Measurements from ENCODE around the gene TXNDC12. TPM values are rescaled to one million over a fixed set of nuclear protein-coding genes. Genes with fewer than 3 reads are reported as not detected.

Gene TXNDC12
- total RNA-seq, 1 donor from 2014 or later: 35.5 TPM

DNA sequence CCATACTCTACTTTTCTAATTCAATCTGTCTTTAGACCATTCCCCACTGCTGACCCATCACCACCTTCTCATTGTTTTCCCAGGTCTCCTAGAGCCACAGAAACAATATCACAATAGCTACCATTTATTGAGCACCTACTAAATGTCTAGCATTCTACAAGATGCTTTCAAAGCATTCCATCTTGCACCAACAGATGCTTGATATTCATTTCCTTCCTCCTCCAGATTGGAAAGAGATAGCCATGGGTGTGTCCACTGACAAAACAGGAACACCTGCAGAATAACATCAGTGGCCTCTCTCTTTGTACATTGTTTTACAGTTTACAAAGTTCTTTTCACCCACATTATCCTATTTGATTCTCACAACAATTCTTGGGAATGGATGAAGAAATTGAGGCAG lies 66.7 kb downstream of the TXNDC12 start:
- no peak for DNase-seq (ENCODE audit: low read depth)
- FAIRE-seq: no peak

DNA sequence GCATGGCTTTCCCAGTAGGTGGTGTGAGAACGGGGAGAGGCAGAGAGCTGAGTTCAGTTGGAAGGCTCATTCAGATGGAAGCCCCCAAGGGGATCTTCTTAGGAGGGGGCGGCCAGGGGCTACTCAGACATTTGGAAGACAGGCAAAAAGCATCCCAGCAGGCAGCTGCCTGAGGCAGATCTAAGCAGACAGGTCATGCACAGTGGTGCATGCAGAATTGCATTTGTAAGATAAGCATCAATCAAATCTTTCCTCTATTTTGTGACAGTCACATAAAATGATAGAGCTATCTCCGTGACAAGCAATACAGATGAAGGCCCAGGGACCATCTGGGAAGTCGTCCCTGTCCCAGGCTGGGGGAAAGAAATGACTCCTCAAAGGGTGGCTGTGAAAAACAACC lies 68.3 kb downstream of the TXNDC12 start:
- TF ChIP-seq, protein P1, sequence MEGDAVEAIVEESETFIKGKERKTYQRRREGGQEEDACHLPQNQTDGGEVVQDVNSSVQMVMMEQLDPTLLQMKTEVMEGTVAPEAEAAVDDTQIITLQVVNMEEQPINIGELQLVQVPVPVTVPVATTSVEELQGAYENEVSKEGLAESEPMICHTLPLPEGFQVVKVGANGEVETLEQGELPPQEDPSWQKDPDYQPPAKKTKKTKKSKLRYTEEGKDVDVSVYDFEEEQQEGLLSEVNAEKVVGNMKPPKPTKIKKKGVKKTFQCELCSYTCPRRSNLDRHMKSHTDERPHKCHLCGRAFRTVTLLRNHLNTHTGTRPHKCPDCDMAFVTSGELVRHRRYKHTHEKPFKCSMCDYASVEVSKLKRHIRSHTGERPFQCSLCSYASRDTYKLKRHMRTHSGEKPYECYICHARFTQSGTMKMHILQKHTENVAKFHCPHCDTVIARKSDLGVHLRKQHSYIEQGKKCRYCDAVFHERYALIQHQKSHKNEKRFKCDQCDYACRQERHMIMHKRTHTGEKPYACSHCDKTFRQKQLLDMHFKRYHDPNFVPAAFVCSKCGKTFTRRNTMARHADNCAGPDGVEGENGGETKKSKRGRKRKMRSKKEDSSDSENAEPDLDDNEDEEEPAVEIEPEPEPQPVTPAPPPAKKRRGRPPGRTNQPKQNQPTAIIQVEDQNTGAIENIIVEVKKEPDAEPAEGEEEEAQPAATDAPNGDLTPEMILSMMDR (IDR thresholded peaks at IDR 0.05; ENCODE audit: insufficient read depth, low read length, severe bottlenecking): no peak
- H3K27me3 ChIP-seq (ENCODE audit: control insufficient read depth, insufficient read depth, low read length): no peaks in the 10 kb centered on the region
- H3K36me3 ChIP-seq (ENCODE audit: control insufficient read depth, insufficient read depth, low read length): no peaks in the 10 kb centered on the region
- no peak for FAIRE-seq
- DNase-seq (ENCODE audit: low read depth): no peak
- H3K4me3 ChIP-seq (ENCODE audit: low read depth, low read length): no peak overlapping the region

More for the DNA sequence above, 66.7 kb downstream of the TXNDC12 start:
- Histone ChIP-seq H3K36me3 (ENCODE audit: control insufficient read depth, insufficient read depth, low read length) (no peaks in the 10 kb centered on the region), H3K27me3 (ENCODE audit: control insufficient read depth, insufficient read depth, low read length) (no peaks in the 10 kb centered on the region), H3K4me3 (ENCODE audit: low read depth, low read length) (no peak overlapping the region)
- TF ChIP-seq, protein P1 (IDR thresholded peaks at IDR 0.05; ENCODE audit: insufficient read depth, low read length, severe bottlenecking): no peak

DNA sequence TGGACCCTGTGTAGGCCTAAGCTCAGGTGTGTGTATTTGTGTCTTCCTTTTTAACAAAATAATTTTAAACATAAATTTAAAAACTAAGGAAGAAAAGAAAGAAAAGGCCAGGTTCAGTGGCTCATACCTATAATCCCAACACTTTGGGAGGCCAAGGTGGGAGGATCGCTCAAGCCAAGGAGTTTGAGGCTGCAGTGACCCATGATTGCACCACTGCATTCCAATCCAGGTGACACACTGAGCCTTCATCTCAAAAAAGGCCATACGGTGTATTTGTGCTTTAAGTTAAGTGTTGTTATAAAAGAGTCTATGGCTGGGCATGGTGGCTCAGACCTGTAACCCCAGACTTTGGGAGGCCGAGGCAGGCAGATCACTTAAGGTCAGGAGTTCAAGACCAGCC lies 72.8 kb downstream of the TXNDC12 start:
- FAIRE-seq (no peak), DNase-seq (ENCODE audit: low read depth) (no peak)
- Histone ChIP-seq H3K27me3 (ENCODE audit: control insufficient read depth, insufficient read depth, low read length) (no peaks in the 10 kb centered on the region), H3K4me3 (ENCODE audit: low read depth, low read length) (no peak overlapping the region), H3K36me3 (ENCODE audit: control insufficient read depth, insufficient read depth, low read length) (no peaks in the 10 kb centered on the region)
- TF ChIP-seq, protein P1 (IDR thresholded peaks at IDR 0.05; ENCODE audit: insufficient read depth, low read length, severe bottlenecking): no peak

DNA sequence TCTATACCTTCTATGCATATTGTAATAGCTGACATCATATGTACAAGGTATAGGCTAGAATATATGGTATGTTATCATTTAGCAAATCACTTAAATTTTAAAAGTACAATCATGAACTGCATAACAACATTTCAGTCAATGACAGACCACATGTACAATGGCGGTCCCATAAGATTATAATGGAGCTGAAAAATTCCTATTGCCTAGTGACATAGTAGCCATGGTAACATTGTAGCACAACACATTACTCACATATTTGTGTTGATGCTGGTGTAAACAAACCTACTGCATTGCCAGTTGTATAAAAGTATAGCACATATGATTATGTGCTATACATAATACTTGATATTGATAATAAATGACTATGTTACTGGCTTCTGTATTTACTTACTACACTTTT lies 73.4 kb downstream of the TXNDC12 start:
- FAIRE-seq (no peak), DNase-seq (ENCODE audit: low read depth) (no peak)
- TF ChIP-seq, protein P1 (IDR thresholded peaks at IDR 0.05; ENCODE audit: insufficient read depth, low read length, severe bottlenecking): no peak
- Histone ChIP-seq H3K4me3 (ENCODE audit: low read depth, low read length) (no peak overlapping the region), H3K36me3 (ENCODE audit: control insufficient read depth, insufficient read depth, low read length) (no peaks in the 10 kb centered on the region), H3K27me3 (ENCODE audit: control insufficient read depth, insufficient read depth, low read length) (no peaks in the 10 kb centered on the region)

DNA sequence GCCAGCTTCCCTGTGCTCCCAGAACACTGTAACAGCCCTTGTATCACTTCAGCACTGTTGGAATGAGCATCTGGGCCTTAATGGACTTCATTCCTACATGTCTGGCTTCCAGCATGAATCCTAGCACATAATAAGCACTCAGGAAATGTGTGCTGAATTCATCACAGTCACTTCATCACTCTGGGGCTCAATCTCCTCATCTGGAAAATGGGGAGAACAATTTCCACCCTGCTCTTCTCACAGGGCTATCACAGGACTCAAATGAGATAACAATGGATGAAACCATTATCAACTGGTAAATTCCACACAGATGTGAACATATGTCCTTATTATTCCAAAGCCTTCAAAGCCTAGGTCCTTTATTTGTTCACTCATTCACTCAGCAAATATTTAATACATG lies 76.9 kb downstream of the TXNDC12 start:
- no peaks in the 10 kb centered on the region for H3K27me3 ChIP-seq (ENCODE audit: control insufficient read depth, insufficient read depth, low read length)
- H3K4me3 ChIP-seq (ENCODE audit: low read depth, low read length): no peak overlapping the region
- no peak for DNase-seq (ENCODE audit: low read depth)
- no peak for FAIRE-seq
- TF ChIP-seq, protein P1 (IDR thresholded peaks at IDR 0.05; ENCODE audit: insufficient read depth, low read length, severe bottlenecking): no peak
- H3K36me3 ChIP-seq (ENCODE audit: control insufficient read depth, insufficient read depth, low read length): no peaks in the 10 kb centered on the region

DNA sequence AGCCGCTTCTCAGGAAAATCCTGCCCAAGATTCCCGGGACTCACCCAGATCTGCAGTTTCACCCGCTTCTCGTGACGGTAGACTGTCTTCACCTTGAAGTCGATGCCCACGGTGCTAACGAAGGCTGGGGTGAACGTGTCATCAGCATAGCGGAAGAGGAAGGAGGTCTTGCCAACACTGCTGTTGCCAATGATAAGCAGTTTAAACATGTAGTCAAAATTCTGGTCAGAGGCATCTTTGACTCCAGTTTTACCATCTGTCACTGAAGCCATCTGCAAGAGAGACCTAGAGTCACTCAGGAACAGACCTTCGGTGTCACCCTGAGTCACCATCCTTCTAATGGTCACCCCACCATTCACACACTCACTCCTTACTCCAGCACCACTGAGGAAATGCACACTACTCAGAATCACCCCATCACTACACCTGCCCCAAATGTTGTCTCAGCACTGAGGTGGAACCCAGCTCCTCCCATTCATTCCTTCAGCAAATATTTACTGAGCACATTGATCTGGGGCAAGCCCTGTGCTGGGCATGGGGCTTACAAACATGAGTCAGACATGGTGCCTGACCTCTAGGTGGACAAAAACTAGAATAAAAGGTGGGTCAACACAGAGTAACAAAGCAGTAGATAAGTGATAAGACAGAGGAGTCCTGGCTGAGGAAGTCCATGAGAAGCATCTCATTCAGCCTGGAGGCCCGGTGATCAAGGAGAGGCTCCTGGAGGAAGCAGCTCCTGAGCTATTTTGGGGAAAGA lies 78.0 kb downstream of the TXNDC12 start:
- H3K4me3 ChIP-seq (ENCODE audit: low read depth, low read length): no peak overlapping the region
- TF ChIP-seq, protein P1 (IDR thresholded peaks at IDR 0.05; ENCODE audit: insufficient read depth, low read length, severe bottlenecking): no peak
- FAIRE-seq (no peak), DNase-seq (ENCODE audit: low read depth) (no peak)
- H3K27me3 ChIP-seq (ENCODE audit: control insufficient read depth, insufficient read depth, low read length): no peaks in the 10 kb centered on the region
- no peaks in the 10 kb centered on the region for H3K36me3 ChIP-seq (ENCODE audit: control insufficient read depth, insufficient read depth, low read length)
